SU-DHL-6 (cell line): ENCODE measurements around the gene ZNF74.
"Not testable (repeated sequence)": the region's sequence is repeated elsewhere in the genome, so short reads cannot be mapped to it uniquely, and the experiment has no call there.

Source experiments
- H2AFZ ChIP-seq: fragments of 200-600 bp; sonication (generic); 2 replicates; pipeline ENCODE4 v1.6.1; 2014; ENCODE audit warnings: low read depth, mild to moderate bottlenecking, moderate library complexity, mixed read lengths, antibody characterized with exemption, low read length; ENCODE audit not compliant: severe bottlenecking
- H3F3A ChIP-seq: fragments of 200-600 bp; shearing (Covaris generic); 2 replicates; pipeline ENCODE4 v1.6.0; 2016; ENCODE audit warnings: antibody characterized with exemption, mild to moderate bottlenecking; ENCODE audit not compliant: insufficient read depth
- H3K27ac ChIP-seq: fragments of 200-600 bp; sonication (generic); 2 replicates; pipeline ENCODE4 v1.5.1; 2016; ENCODE audit warnings: low read depth, mild to moderate bottlenecking, low read length, moderate library complexity, mixed read lengths
- H3K27me3 ChIP-seq: fragments of 200-600 bp; sonication (generic), shearing (Covaris generic); 2 replicates; pipeline ENCODE4 v1.6.0; 2014; ENCODE audit warnings: mild to moderate bottlenecking, low read length
- H3K36me3 ChIP-seq: fragments of 200-600 bp; sonication (generic); 2 replicates; pipeline ENCODE4 v1.6.1; 2014; ENCODE audit warnings: mild to moderate bottlenecking, low read length, mixed read lengths
- H3K4me2 ChIP-seq: fragments of 300-600, 200-600 bp; shearing (Covaris generic), sonication (generic); 2 replicates; pipeline ENCODE4 v1.6.0; 2014; ENCODE audit warnings: low read length, low read depth, mild to moderate bottlenecking; ENCODE audit not compliant: poor library complexity, severe bottlenecking
- H3K4me3 ChIP-seq: fragments of 200-600 bp; sonication (generic); 2 replicates; pipeline ENCODE4 v1.5.1; 2014; ENCODE audit warnings: antibody characterized with exemption, low read length, mild to moderate bottlenecking, mixed read lengths; ENCODE audit not compliant: insufficient read depth, poor library complexity, severe bottlenecking
- H3K79me2 ChIP-seq: fragments of 200-600 bp; sonication (generic); 2 replicates; pipeline ENCODE4 v1.6.1; 2014; ENCODE audit warnings: mild to moderate bottlenecking, low read length, moderate library complexity; ENCODE audit not compliant: insufficient read depth
- H3K9ac ChIP-seq: fragments of 200-600 bp; sonication (generic); 2 replicates; pipeline ENCODE4 v1.7.0; 2014; ENCODE audit warnings: mild to moderate bottlenecking, low read length
- H3K9me2 ChIP-seq: fragments of 200-600 bp; sonication (generic); replicated peaks from 2 replicates; pipeline ENCODE4 v1.6.1; 2014; ENCODE audit warnings: low read length; ENCODE audit not compliant: insufficient read depth
- H3K9me3 ChIP-seq: fragments of 200-600 bp; sonication (generic); 2 replicates; pipeline ENCODE4 v1.6.1; 2014; ENCODE audit warnings: low read length, mixed read lengths; ENCODE audit not compliant: insufficient read depth
- H4K20me1 ChIP-seq: fragments of 200-600 bp; sonication (generic); 2 replicates; pipeline ENCODE4 v1.6.1; 2014; ENCODE audit warnings: low read depth, mild to moderate bottlenecking, antibody characterized with exemption, low read length, moderate library complexity, mixed read lengths

ZNF74 gene

DNA sequence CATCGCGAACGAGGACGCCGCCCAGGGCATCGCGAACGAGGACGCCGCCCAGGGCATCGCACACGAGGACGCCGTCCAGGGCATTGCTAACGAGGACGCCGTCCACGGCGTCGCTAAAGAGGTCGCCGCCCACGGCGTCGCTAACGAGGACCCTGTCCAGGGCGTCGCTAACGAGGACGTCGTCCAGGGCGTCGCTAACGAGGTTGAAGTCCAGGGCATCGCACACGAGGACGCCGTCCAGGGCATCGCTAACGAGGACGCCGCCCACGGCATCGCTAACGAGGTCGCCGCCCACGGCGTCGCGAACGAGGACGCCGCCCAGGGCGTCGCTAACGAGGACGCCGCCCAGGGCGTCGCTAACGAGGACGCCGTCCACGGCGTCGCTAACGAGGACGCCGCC lies 36.0 kb upstream of the ZNF74 start:
- H3K9me2 ChIP-seq, H3K36me3 ChIP-seq, H3K79me2 ChIP-seq, H3K4me3 ChIP-seq, H4K20me1 ChIP-seq, H3K27ac ChIP-seq, H3K9me3 ChIP-seq, H3F3A ChIP-seq, H2AFZ ChIP-seq, H3K9ac ChIP-seq, H3K27me3 ChIP-seq, H3K4me2 ChIP-seq: not testable (repeated sequence)

DNA sequence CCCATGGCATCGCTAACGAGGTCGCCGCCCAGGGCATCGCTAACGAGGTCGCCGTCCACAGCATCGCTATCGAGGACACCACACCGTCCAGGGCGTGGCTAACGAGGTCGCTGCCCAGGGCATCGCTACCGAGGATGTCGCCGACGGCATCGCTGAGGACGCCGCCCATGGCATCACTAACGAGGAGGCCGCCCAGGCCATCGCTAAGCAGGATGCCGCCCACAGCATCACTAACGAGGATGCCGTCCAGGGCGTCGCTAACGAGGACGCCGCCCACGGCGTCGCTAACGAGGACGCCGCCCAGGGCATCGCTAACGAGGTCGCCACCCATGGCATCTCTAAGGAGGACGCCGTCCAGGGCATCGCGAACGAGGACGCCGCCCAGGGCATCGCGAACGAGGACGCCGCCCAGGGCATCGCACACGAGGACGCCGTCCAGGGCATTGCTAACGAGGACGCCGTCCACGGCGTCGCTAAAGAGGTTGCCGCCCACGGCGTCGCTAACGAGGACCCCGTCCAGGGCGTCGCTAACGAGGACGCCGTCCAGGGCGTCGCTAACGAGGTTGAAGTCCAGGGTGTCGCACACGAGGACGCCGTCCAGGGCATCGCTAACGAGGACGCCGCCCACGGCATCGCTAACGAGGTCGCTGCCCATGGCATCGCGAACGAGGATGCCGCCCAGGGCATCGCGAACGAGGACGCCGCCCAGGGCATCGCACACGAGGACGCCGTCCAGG lies 35.3 kb upstream of the ZNF74 start:
- H3K4me3 ChIP-seq, H3K9ac ChIP-seq, H3K79me2 ChIP-seq, H3K27ac ChIP-seq, H2AFZ ChIP-seq, H4K20me1 ChIP-seq, H3K9me3 ChIP-seq, H3K4me2 ChIP-seq, H3K27me3 ChIP-seq, H3F3A ChIP-seq, H3K36me3 ChIP-seq, H3K9me2 ChIP-seq: not testable (repeated sequence)

DNA sequence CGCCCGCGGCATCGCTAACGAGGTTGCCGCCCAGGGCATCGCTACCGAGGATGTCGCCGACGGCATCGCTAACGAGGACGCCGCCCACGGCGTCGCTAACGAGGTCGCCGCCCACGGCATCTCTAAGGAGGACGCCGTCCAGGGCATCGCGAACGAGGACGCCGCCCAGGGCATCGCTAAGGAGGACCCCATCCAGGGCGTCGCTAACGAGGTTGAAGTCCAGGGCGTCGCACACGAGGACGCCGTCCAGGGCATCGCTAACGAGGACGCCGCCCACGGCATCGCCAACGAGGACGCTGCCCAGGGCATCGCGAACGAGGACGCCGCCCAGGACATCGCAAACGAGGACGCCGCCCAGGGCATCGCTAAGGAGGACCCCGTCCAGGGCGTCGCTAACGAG lies 33.7 kb upstream of the ZNF74 start:
- not testable (repeated sequence) for H3K9me3 ChIP-seq, H3K4me3 ChIP-seq, H3K9ac ChIP-seq, H4K20me1 ChIP-seq, H2AFZ ChIP-seq, H3K36me3 ChIP-seq, H3K79me2 ChIP-seq, H3K27me3 ChIP-seq, H3K9me2 ChIP-seq, H3K4me2 ChIP-seq, H3F3A ChIP-seq, H3K27ac ChIP-seq

DNA sequence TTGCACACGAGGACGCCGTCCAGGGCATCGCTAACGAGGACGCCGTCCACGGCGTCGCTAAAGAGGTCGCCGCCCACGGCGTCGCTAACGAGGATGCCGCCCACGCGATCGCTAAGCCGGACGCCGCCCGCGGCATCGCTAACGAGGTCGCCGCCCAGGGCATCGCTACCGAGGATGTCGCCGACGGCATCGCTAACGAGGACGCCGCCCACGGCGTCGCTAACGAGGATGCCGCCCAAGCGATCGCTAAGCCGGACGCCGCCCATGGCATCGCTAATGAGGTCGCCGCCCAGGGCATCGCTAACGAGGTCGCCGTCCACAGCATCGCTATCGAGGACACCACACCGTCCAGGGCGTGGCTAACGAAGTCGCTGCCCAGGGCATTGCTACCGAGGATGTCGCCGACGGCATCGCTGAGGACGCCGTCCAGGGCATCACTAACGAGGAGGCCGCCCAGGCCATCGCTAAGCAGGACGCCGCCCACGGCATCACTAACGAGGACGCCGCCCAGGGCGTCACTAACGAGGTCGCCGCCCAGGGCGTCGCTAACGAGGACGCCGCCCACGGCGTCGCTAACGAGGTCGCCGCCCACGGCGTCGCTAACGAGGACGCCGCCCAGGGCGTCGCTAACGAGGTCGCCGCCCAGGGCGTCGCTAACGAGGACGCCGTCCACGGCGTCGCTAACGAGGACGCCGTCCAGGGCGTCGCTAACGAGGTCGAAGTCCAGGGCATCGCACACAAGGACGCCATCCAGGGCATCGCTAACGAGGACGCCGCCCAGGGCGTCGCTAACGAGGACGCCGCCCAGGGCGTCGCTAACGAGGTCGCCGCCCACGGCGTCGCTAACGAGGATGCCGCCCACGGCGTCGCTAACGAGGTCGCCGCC lies 32.8 kb upstream of the ZNF74 start:
- H4K20me1 ChIP-seq, H3K27ac ChIP-seq, H3K4me3 ChIP-seq, H3F3A ChIP-seq, H3K9me3 ChIP-seq, H3K9me2 ChIP-seq, H3K27me3 ChIP-seq, H3K4me2 ChIP-seq, H3K79me2 ChIP-seq, H3K36me3 ChIP-seq, H2AFZ ChIP-seq, H3K9ac ChIP-seq: not testable (repeated sequence)

DNA sequence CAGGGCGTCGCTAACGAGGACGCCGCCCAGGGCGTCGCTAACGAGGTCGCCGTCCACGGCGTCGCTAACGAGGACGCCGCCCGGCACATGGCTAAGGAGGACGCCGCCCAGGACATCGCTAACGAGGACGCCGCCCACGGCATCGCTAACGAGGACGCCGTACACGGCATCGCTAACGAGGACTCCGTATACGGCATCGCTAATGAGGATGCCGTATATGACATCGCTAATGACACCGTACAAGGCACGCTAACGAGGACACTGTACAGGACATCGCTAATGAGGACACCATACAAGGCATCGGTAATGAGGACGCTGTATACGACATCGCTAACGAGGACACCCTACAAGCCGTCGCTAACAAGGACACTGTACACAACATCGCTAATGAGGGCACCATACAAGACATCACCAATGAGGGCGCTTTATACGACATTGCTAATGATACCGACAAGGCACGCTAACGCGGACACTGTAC lies 32.2 kb upstream of the ZNF74 start:
- not testable (repeated sequence) for H3K36me3 ChIP-seq, H2AFZ ChIP-seq, H3K9me2 ChIP-seq, H3K27me3 ChIP-seq, H3K9me3 ChIP-seq, H3K4me3 ChIP-seq, H3K27ac ChIP-seq, H3K79me2 ChIP-seq, H3K4me2 ChIP-seq, H3F3A ChIP-seq, H4K20me1 ChIP-seq, H3K9ac ChIP-seq

DNA sequence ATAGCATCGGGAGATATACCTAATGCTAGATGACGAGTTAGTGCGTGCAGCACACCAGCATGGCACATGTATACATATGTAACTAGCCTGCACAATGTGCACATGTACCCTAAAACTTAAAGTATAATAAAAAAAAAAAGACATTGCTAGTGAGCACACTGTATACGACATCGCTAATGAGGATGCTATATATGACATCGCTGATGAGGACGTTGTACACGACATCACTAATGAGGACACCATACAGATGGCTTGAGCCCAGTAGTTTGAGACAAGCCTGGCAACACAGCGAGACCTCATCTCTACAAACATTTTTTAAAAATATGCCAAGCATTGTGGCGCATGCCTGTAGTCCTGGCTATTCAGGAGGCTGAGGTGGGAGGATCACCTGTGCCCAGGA lies 31.5 kb upstream of the ZNF74 start:
- not testable (repeated sequence) for H3F3A ChIP-seq

DNA sequence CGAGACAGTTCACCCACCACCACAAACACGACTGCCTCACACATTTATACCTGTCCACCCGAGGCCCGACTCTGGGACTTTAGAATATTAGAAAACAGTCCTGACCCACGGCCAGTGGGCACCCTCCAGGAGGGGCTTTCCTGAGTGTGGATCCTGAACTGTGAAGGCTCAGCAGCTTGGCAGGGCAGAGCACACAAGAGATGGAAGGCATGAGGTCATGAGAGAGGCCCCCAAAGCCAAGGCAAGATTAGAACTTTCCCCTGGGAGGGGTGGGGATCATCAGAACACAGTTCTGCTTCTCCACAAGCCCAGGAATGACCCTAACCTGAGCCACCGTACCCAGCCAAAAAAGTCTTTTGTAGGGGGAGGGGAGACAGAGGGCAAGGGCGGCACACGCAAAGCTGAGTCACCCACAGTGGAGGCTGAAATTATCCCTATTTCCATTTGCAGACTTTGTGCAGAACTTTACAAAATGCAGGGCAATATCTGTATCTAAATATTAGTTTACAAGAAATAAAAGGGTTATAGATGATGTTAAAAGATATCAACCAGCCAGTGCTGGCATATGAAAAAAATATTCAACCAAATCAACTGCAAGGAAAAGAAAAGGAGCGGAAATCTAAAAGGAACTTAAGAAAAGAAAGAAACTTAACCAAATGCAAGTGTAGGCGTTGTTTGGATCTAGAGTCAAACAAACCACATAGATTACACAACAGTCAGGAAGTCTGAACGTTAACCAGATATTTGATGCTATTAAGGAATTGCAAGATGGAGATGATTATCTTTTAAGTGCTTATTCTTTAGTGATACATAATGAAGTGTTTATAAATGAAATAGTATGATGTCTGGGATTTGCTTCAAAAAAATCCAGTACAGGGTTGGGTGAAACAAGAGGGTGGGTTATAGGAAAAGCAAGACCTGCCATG lies 29.4 kb upstream of the ZNF74 start:
- H3K36me3 ChIP-seq: not testable (repeated sequence)

More for the DNA sequence above, 31.5 kb upstream of the ZNF74 start:
- H3K36me3 ChIP-seq, H4K20me1 ChIP-seq, H3K27me3 ChIP-seq, H3K79me2 ChIP-seq, H3K9me3 ChIP-seq, H3K27ac ChIP-seq, H2AFZ ChIP-seq, H3K9me2 ChIP-seq, H3K4me2 ChIP-seq, H3K9ac ChIP-seq, H3K4me3 ChIP-seq: not testable (repeated sequence)

More for the DNA sequence above, 29.4 kb upstream of the ZNF74 start:
- H3K4me2 ChIP-seq, H4K20me1 ChIP-seq, H2AFZ ChIP-seq, H3K9me3 ChIP-seq, H3K27me3 ChIP-seq, H3K9ac ChIP-seq, H3K79me2 ChIP-seq, H3K9me2 ChIP-seq, H3K27ac ChIP-seq, H3K4me3 ChIP-seq, H3F3A ChIP-seq: not testable (repeated sequence)
